Gastrocnemius medialis (tissue), 4 donors: ENCODE results near the gene POMT2. TPM values are rescaled to one million over a fixed set of nuclear protein-coding genes. Genes with fewer than 3 reads are reported as not detected.

ENCODE experiments used
- ATAC-seq, 2 donors: fragments of 150-250 bp; one replicate each; pipeline ENCODE4 v1.9.1; 2016
- DNase-seq, 2 donors: peaks; one replicate each; pipeline ENCODE4 v3.0.0-alpha.2; 2019
- H3K27ac ChIP-seq, 4 donors: fragments of 200-600 bp; sonication (generic); 1 replicate in 1 of 4; 2 replicates in 3 of 4; pipeline ENCODE4 v1.5.1; 2016 to 2018; ENCODE audit warnings: mild to moderate bottlenecking in 2 of 4, moderate library complexity in 1 of 4
- H3K27me3 ChIP-seq, 3 donors: fragments of 200-600 bp; sonication (generic) in 2 of 3; 1 replicate in 1 of 3; 2 replicates in 2 of 3; pipeline versions ENCODE4 v1.5.1 to v1.6.0; 2016 to 2019; ENCODE audit warnings: mild to moderate bottlenecking in 1 of 3, moderate library complexity in 1 of 3
- H3K36me3 ChIP-seq, 2 donors: fragments of 200-600 bp; sonication (generic) in 1 of 2; one replicate each; pipeline ENCODE4 v1.5.1; 2017 to 2018
- H3K4me1 ChIP-seq, 2 donors: fragments of 200-600 bp; sonication (generic) in 1 of 2; one replicate each; pipeline ENCODE4 v1.5.1; 2016 to 2017; ENCODE audit warnings: mild to moderate bottlenecking in 2 of 2
- H3K4me3 ChIP-seq, 4 donors: fragments of 200-600 bp; sonication (generic) in 3 of 4; 1 replicate in 1 of 4; 2 replicates in 3 of 4; pipeline ENCODE4 v1.5.1; 2016 to 2019; ENCODE audit warnings: mild to moderate bottlenecking in 2 of 4
- H3K9me3 ChIP-seq, 3 donors: fragments of 200-600 bp; sonication (generic) in 2 of 3; 1 replicate in 1 of 3; 2 replicates in 2 of 3; pipeline ENCODE4 v1.5.1; 2016 to 2019
- POLR2A ChIP-seq, 2 donors: fragments of 450-650 bp; IDR thresholded peaks; one replicate each; pipeline ENCODE4 v1.6.1; 2017; ENCODE audit warnings: antibody characterized with exemption in 2 of 2, mild to moderate bottlenecking in 2 of 2, moderate library complexity in 2 of 2
- in situ Hi-C, 4 donors: fragments of 200-750 bp; cut with MboI; loops; one replicate each; pipeline versions ENCODE4 v1.15.0 to v1.8.0; 2017; ENCODE audit warnings: low sequenced_read_pairs in 4 of 4
- intact Hi-C: fragments of 100-400 bp; cut with DNase I; formaldehyde crosslinking; loops from one replicate; pipeline ENCODE4 v1.15.1; 2023; ENCODE audit warnings: low total_unique reads
- total RNA-seq, 4 donors: library from RNA; depleted of rRNA; stranded (reverse); fragments of >200 nt; gene quantifications; one replicate each; pipeline versions ENCODE4 v1.1.0 to v1.2.3, GENCODE V29; 2016
- TF ChIP-seq, protein P1 (sequence below), 5 experiments: fragments of 450-650 bp in 3 of 5; fragments of 200-600 bp in 2 of 5; sonication (generic) in 2 of 5; IDR thresholded peaks in 4 of 5; conservative IDR thresholded peaks in 1 of 5; 1 replicate in 4 of 5; 2 replicates in 1 of 5; pipeline ENCODE4 v1.5.1; 2016 to 2019; ENCODE audit warnings: antibody characterized with exemption in 5 of 5, mild to moderate bottlenecking in 3 of 5, moderate library complexity in 3 of 5

Gene POMT2
- total RNA-seq, 4 donors from 2014 or later = 27.0 to 33.2 (median 28.9) TPM

DNA sequence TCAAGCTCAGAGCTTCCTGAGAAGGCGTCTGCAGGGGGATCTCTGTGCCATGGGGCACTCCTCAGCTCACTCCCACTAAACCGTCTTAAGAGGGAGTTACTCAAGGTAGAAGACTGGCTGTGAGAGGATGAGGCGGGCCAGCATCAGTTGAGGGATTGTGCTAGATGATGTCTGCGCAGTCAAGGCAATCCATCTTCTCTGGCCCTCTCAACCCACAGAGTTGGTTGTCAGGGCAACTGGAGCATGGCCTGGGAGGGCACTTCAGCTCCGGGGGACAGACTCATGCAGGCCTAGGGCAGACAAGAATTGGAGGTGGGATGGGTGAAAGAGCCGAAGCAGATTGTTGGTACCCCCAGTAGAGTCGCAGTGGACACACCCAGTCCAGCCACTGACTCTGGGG, 9.2 kb upstream of the POMT2 start:
- H3K27me3 ChIP-seq = no peaks in the 10 kb centered on the region
- intact Hi-C loops = no loop called here
- no peak for ATAC-seq

DNA sequence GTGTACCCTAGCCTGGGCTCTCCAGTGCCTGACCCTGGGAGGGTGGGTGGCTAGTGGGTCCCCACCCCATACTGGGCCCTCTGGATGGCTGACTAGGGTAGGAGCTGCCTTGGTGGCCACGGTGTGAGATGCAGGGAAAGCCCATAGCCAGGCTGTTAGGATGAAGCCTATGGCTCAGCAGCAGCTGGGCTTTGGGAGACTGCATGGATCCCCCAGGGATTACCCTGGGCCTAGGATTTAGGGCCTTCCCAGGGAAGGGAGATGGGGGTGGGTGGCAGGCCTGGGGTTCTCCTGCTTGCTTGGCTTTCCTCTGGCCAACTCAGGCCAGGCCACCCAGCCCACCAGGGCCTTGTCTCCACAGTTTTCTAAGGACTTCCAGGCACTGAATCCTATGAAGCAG, 6.4 kb upstream of the POMT2 start:
- in situ Hi-C loops (no loop called here), intact Hi-C loops (no loop called here)
- no peaks in the 10 kb centered on the region for H3K36me3 ChIP-seq
- H3K4me3 ChIP-seq = no peak overlapping the region
- H3K4me1 ChIP-seq = peaks cover 5 to 6% of the 10 kb centered on the region in 2 donors
- no peak for DNase-seq
- no peaks in the 10 kb centered on the region for H3K9me3 ChIP-seq
- no peaks in the 10 kb centered on the region for H3K27me3 ChIP-seq
- no peak for ATAC-seq
- H3K27ac ChIP-seq = no peak overlapping the region
- TF ChIP-seq, protein P1, sequence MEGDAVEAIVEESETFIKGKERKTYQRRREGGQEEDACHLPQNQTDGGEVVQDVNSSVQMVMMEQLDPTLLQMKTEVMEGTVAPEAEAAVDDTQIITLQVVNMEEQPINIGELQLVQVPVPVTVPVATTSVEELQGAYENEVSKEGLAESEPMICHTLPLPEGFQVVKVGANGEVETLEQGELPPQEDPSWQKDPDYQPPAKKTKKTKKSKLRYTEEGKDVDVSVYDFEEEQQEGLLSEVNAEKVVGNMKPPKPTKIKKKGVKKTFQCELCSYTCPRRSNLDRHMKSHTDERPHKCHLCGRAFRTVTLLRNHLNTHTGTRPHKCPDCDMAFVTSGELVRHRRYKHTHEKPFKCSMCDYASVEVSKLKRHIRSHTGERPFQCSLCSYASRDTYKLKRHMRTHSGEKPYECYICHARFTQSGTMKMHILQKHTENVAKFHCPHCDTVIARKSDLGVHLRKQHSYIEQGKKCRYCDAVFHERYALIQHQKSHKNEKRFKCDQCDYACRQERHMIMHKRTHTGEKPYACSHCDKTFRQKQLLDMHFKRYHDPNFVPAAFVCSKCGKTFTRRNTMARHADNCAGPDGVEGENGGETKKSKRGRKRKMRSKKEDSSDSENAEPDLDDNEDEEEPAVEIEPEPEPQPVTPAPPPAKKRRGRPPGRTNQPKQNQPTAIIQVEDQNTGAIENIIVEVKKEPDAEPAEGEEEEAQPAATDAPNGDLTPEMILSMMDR (IDR thresholded peaks at IDR 0.05 in 4 of 5, conservative IDR thresholded peaks at IDR 0.05 in 1 of 5) = no peak
- TF ChIP-seq POLR2A (IDR thresholded peaks at IDR 0.05) = no peak

More for the DNA sequence above, 9.2 kb upstream of the POMT2 start:
- TF ChIP-seq, protein P1 (IDR thresholded peaks at IDR 0.05 in 4 of 5, conservative IDR thresholded peaks at IDR 0.05 in 1 of 5) = no peak
- no peak for TF ChIP-seq POLR2A (IDR thresholded peaks at IDR 0.05)
- in situ Hi-C loops = no loop called here
- Histone ChIP-seq H3K4me3 (no peak overlapping the region), H3K36me3 (no peaks in the 10 kb centered on the region), H3K9me3 (no peaks in the 10 kb centered on the region), H3K27ac (no peak overlapping the region), H3K4me1 (no peaks in the 10 kb centered on the region)
- no peak for DNase-seq

DNA sequence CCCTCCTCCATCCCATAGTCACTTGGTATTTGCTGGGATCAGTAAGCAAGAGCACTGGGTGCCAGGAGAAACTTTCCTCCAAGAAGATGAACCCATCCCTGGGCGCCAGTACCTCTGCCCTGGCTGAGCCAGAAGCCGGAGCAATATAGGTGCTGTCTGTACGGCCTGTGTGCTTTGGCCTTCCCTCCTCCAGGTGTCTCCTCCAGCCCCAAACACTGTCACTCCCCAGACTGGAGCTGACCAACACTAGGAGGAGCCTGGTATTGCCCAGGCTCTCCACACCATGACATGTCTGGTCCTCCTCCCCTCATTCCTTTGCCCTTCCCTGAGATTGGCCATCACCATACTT, 5.0 kb upstream of the POMT2 start:
- intact Hi-C loops = no loop called here
- H3K4me1 ChIP-seq = peaks cover 8 to 10% of the 10 kb centered on the region in 2 donors
- no peak overlapping the region for H3K4me3 ChIP-seq
- no peaks in the 10 kb centered on the region for H3K27me3 ChIP-seq
- H3K27ac ChIP-seq = no peak overlapping the region
- H3K9me3 ChIP-seq = no peaks in the 10 kb centered on the region
- no peak for DNase-seq
- TF ChIP-seq POLR2A (IDR thresholded peaks at IDR 0.05) = no peak
- TF ChIP-seq, protein P1 (IDR thresholded peaks at IDR 0.05 in 4 of 5, conservative IDR thresholded peaks at IDR 0.05 in 1 of 5) = no peak
- no peaks in the 10 kb centered on the region for H3K36me3 ChIP-seq
- no peak for ATAC-seq
- in situ Hi-C loops = no loop called here

DNA sequence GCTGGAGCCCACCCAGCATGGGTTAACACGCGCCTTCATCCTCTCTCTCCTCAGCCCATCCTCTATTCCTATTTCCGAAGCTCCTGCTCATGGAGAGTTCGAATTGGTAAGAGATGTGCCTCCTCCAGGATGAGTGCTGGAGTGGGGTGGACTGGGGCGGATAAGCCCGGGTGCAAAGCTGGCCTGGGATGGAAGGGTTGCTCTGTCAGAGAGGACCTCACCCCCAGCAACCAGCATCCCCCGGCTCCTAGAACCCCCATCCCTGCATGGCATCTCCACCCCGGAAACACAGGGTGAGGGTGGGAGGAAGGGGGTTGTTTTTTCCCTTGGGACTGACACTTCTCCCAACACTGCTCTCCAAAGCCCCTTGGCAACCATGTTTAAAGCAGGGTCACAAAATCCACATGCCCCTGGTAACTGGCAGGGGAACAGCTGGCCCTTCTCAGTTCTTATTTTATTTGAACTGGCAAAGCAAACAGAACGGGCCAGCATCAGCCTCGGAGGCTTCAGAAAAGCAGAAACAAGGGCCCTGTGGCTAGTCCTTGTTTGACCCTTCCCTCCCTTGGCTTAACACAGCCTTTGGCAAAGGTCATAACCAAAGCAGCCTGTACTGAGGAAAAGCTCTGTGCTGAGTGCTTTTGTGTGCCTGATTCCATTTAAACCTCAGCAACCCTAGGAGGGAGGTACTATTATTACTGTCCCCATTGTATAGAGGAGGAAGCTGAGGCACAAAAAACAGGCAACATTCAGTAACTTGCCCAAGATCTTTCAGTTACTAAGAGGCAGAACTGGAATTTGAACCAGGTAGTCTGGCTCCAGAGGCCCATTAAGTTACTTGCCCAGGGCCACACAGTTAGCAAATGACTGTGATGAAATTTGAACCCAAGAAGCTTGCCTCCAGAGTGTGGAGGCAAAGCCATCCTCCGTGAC, 4.4 kb upstream of the POMT2 start:
- Histone ChIP-seq H3K4me3 (no peak overlapping the region), H3K36me3 (no peaks in the 10 kb centered on the region), H3K9me3 (no peaks in the 10 kb centered on the region), H3K27ac (no peak overlapping the region), H3K4me1 (peaks cover 9 to 10% of the 10 kb centered on the region in 2 donors), H3K27me3 (no peaks in the 10 kb centered on the region)
- in situ Hi-C loops (no loop called here), intact Hi-C loops (loop anchor here (5.0 kb wide), 1 partner anchor 437 kb away; the partner anchor contains the start of gene SNW1)
- DNase-seq (no peak), ATAC-seq (no peak)
- no peak for TF ChIP-seq POLR2A (IDR thresholded peaks at IDR 0.05)
- TF ChIP-seq, protein P1 (IDR thresholded peaks at IDR 0.05 in 4 of 5, conservative IDR thresholded peaks at IDR 0.05 in 1 of 5) = no peak
